BLaER1 (cell line): Measurements from ENCODE around the gene ENG.
A peak's percentile ranks its signal among the peaks of the same experiment; 100 is the strongest.

Experiments
- H3K27ac ChIP-seq: shearing (Covaris generic); formaldehyde crosslinking; 2 replicates; pipeline ENCODE4 v1.8.1; 2022
- H3K27me3 ChIP-seq: shearing (Covaris generic); formaldehyde crosslinking; 2 replicates; pipeline ENCODE4 v1.8.1; 2022
- H3K36me3 ChIP-seq: shearing (Covaris generic); formaldehyde crosslinking; 2 replicates; pipeline ENCODE4 v1.8.1; 2022
- H3K4me1 ChIP-seq: shearing (Covaris generic); formaldehyde crosslinking; 2 replicates; pipeline ENCODE4 v1.8.1; 2022
- H3K4me2 ChIP-seq: shearing (Covaris generic); formaldehyde crosslinking; 2 replicates; pipeline ENCODE4 v1.8.1; 2022
- H3K4me3 ChIP-seq: shearing (Covaris generic); formaldehyde crosslinking; 2 replicates; pipeline ENCODE4 v1.8.1; 2022
- H3K9ac ChIP-seq: shearing (Covaris generic); formaldehyde crosslinking; 2 replicates; pipeline ENCODE4 v1.8.1; 2022
- H3K9me3 ChIP-seq: shearing (Covaris generic); formaldehyde crosslinking; 2 replicates; pipeline ENCODE4 v1.8.1; 2022
- H4K20me1 ChIP-seq: shearing (Covaris generic); formaldehyde crosslinking; 2 replicates; pipeline ENCODE4 v1.8.1; 2022
- Cebpa-rat ChIP-seq: shearing (Covaris generic); IDR thresholded peaks from 2 replicates; pipeline ENCODE4 v1.8.1; 2022

ENG gene

GRCh38 chr9:127809540-127810377 lies 44.7 kb downstream of the ENG start:
- Histone ChIP-seq H3K9ac (peak overlapping the region; percentile 24; the same call in 1 of the 2 replicates), H3K27ac (peak overlapping the region; percentile 98), H3K9me3 (no peaks in the 10 kb centered on the region), H3K27me3 (no peaks in the 10 kb centered on the region), H3K4me2 (peak overlapping the region; percentile 96), H3K4me1 (peaks cover 73% of the 10 kb centered on the region), H4K20me1 (peaks cover 95% of the 10 kb centered on the region), H3K36me3 (peaks cover 98% of the 10 kb centered on the region), H3K4me3 (peak overlapping the region; percentile 44)
- TF ChIP-seq Cebpa-rat, result no peak

- H3K4me3 ChIP-seq, result peak overlapping the region; percentile 44
- H3K27me3 ChIP-seq, result no peaks in the 10 kb centered on the region
- H3K9ac ChIP-seq, result no peak overlapping the region
- H3K4me1 ChIP-seq, result peaks cover 79% of the 10 kb centered on the region
- no peaks in the 10 kb centered on the region for H3K9me3 ChIP-seq
- peaks cover 98% of the 10 kb centered on the region for H3K36me3 ChIP-seq
- no peak for TF ChIP-seq Cebpa-rat
- H3K4me2 ChIP-seq, result peak overlapping the region; percentile 96
- peaks cover 95% of the 10 kb centered on the region for H4K20me1 ChIP-seq
- H3K27ac ChIP-seq, result peak overlapping the region; percentile 98
Measured at GRCh38 chr9:127809002-127809539, 45.4 kb downstream of the ENG start.

DNA sequence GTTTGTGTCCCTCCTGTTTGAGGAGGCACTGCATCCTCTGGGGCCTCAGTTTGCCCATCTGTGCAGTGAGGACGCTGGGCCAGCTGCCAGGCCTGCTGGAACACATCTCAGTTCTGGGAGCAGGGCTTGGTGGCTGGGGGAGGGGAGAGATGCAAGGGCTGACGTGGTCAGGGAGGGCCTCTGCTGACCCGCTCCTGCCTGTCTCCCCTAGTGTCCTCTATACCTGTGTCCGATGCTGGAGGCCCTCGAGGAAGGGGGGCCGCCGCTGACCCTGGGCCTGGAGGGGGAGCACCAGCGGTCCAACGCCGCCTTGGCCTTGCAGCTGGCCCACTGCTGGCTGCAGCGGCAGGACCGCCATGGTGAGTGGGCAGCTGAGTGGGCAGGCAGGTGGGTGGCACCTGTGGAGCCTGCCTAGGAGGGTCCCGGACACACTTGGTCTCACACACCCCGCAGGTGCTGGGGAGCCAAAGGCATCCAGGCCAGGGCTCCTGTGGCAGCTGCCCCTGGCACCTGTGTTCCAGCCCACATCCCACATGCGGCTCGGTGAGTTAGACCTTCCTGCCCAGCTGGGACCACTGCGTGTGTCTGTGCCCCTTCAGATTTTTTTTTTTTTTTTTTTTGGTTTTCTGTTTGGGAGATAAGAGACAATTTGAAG lies 46.0 kb downstream of the ENG start:
- H3K27me3 ChIP-seq, result no peaks in the 10 kb centered on the region
- H3K36me3 ChIP-seq, result peaks cover 94% of the 10 kb centered on the region
- peak overlapping the region; percentile 44 for H3K4me3 ChIP-seq
- no peak for TF ChIP-seq Cebpa-rat
- peak overlapping the region; percentile 96 for H3K4me2 ChIP-seq
- H4K20me1 ChIP-seq, result peaks cover 95% of the 10 kb centered on the region
- peaks cover 82% of the 10 kb centered on the region for H3K4me1 ChIP-seq
- H3K9ac ChIP-seq, result peak overlapping the region; percentile 99; the same call in 1 of the 2 replicates
- no peaks in the 10 kb centered on the region for H3K9me3 ChIP-seq
- H3K27ac ChIP-seq, result peak overlapping the region; percentile 98

DNA sequence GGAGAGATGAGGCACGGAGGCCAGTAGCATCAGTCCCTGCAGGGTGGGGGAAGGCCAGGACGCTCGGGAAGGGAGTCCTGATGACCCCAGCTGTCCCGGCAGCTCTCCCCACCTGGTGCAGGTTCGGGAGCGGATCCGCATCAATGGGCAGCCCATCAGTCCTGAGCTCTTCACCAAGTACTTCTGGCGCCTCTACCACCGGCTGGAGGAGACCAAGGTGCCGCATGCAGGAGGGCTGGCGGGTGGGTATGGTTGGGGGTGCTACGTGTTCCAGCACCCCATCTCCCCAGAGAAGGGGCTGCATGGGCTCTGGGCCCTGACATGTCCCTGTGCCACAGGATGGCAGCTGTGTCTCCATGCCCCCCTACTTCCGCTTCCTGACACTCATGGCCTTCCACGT lies 47.6 kb downstream of the ENG start:
- peaks cover 84% of the 10 kb centered on the region for H3K4me1 ChIP-seq

DNA sequence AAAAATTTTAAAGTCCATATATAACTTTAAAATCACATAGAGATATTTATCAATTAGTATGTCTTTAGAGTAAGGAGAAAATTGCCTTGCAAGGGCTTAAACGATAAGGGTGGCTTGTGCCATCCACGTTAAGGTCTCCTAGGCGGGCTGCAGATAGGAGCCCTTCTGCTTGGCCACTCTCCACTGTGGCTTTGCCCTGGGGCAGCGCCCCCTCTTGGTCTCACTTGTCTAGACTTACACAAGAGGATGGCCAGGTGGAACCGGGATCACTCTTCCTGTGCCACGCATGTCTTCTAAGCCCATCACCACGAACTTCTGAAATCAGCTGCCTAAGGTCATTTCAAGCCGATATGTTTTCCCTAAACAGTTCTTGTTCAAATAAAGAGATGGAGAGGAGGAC lies 48.8 kb downstream of the ENG start:
- Histone ChIP-seq H3K4me2 (peak overlapping the region; percentile 96), H3K9me3 (no peaks in the 10 kb centered on the region), H3K4me1 (peaks cover 84% of the 10 kb centered on the region), H3K36me3 (peaks cover 65% of the 10 kb centered on the region), H4K20me1 (peaks cover 67% of the 10 kb centered on the region), H3K9ac (peak overlapping the region; percentile 99; the same call in 1 of the 2 replicates), H3K27me3 (no peaks in the 10 kb centered on the region), H3K4me3 (peak overlapping the region; percentile 98; the same call in 1 of the 2 replicates), H3K27ac (peak overlapping the region; percentile 98)
- no peak for TF ChIP-seq Cebpa-rat

More for the DNA sequence above, 47.6 kb downstream of the ENG start:
- peak overlapping the region; percentile 98 for H3K4me3 ChIP-seq
- TF ChIP-seq Cebpa-rat, result no peak
- peak overlapping the region; percentile 99 for H3K9ac ChIP-seq
- H4K20me1 ChIP-seq, result peaks cover 79% of the 10 kb centered on the region
- H3K27me3 ChIP-seq, result no peaks in the 10 kb centered on the region
- peak overlapping the region; percentile 96 for H3K4me2 ChIP-seq
- H3K27ac ChIP-seq, result peak overlapping the region; percentile 98
- no peaks in the 10 kb centered on the region for H3K9me3 ChIP-seq
- H3K36me3 ChIP-seq, result peaks cover 78% of the 10 kb centered on the region

DNA sequence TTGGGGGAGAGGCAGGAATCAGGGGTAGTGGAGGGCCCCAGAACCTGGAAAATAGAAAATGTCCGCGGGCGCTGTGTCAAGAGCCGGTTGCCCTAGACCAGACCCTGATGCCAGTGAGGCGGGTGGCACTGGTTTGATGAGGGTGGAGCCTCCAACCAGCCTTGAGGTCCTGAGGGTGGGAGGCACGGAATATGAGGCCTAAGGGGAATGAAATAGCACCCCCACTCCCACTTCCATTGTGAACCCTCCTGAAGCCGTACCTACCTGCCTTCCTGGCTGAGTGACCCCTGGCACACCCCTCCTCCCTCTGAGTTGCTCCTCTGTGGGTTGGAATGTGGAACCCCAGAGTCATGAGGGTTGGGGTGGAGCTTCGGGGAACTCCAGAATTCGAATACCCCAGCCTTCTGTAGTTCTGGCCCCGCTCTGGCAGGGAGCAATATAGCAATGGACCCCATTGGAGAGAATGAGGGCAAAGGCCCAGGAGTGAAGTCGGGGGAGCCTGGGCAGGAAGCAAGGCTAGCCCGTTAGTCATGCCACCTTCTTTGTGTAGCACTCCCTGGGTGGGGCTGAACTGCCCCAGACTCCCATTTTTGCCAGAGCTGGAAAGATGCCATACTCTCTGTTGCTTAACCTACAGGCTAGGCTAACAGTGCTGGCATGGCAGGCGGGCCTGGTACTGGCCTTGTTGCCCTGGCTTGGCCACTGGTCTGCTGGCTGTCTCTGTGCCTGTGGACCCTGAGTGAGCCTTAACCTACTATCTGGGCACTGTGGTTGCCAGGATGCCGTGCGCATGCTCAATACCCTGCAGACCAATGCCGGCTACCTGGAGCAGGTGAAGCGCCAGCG lies 50.7 kb downstream of the ENG start:
- Histone ChIP-seq H3K9me3 (no peaks in the 10 kb centered on the region), H3K27ac (peak overlapping the region; percentile 98), H3K27me3 (no peaks in the 10 kb centered on the region), H3K4me1 (peaks cover 86% of the 10 kb centered on the region), H3K4me3 (peak overlapping the region; percentile 98), H3K36me3 (peaks cover 48% of the 10 kb centered on the region), H4K20me1 (peaks cover 50% of the 10 kb centered on the region), H3K9ac (peak overlapping the region; percentile 99), H3K4me2 (peak overlapping the region; percentile 96)
- no peak for TF ChIP-seq Cebpa-rat

- H3K4me2 ChIP-seq, result peak within 1 kb of the TSS; percentile 96
- H3K27me3 ChIP-seq, result no peaks in the 10 kb centered on the region
- H3K9ac ChIP-seq, result peak within 1 kb of the TSS; percentile 99
- H3K9me3 ChIP-seq, result no peaks in the 10 kb centered on the region
- H3K4me1 ChIP-seq, result peaks cover 86% of the 10 kb centered on the region
- H4K20me1 ChIP-seq, result peaks cover 41% of the 10 kb centered on the region
- peak within 1 kb of the TSS; percentile 98 for H3K4me3 ChIP-seq
- H3K27ac ChIP-seq, result peak within 1 kb of the TSS; percentile 98
- TF ChIP-seq Cebpa-rat, result no peak
- peaks cover 39% of the 10 kb centered on the region for H3K36me3 ChIP-seq
Measured at GRCh38 chr9:127802576-127803443, 51.6 kb downstream of the ENG start, which contains the start of gene FPGS. TSS of gene FPGS (plus strand) at chr9:127802882. CDS start at chr9:127802925, 43 bp downstream.

- peaks cover 33% of the 10 kb centered on the region for H4K20me1 ChIP-seq
- no peak for TF ChIP-seq Cebpa-rat
- no peaks in the 10 kb centered on the region for H3K9me3 ChIP-seq
- H3K27me3 ChIP-seq, result no peaks in the 10 kb centered on the region
- H3K36me3 ChIP-seq, result peaks cover 32% of the 10 kb centered on the region
- H3K4me2 ChIP-seq, result peak overlapping the region; percentile 92
- peaks cover 85% of the 10 kb centered on the region for H3K4me1 ChIP-seq
- H3K9ac ChIP-seq, result peak overlapping the region; percentile 80
- peak overlapping the region; percentile 60 for H3K4me3 ChIP-seq
- peak overlapping the region; percentile 98 for H3K27ac ChIP-seq
Measured at GRCh38 chr9:127801955-127802575, 52.4 kb downstream of the ENG start.
